Activated naive CD4-positive, alpha-beta T cell treated with anti-CD3 and anti-CD28 coated beads for 36 hours (primary cell): ENCODE measurements around the gene PSTK. TPM values are rescaled to one million over a fixed set of nuclear protein-coding genes. Genes with fewer than 3 reads are reported as not detected.

Experiments
- CTCF ChIA-PET: fragments of 350-600 bp; sonication (Branson Sonifier 250); formaldehyde crosslinking; loops from one replicate; lab custom pipeline; 2021; ENCODE audit warnings: antibody characterized with exemption; lab: Charles Lee
- DNase-seq: peaks from one replicate; pipeline ENCODE4 v3.0.0-alpha.2; 2020
- H3K27ac Mint-ChIP-seq: one replicate; pipeline ENCODE4 v1.8.0; 2021; ENCODE audit warnings: mild to moderate bottlenecking, mixed read lengths
- H3K27me3 Mint-ChIP-seq: one replicate; pipeline ENCODE4 v1.8.0; 2021; ENCODE audit warnings: low read depth, mixed read lengths
- H3K36me3 Mint-ChIP-seq: one replicate; pipeline ENCODE4 v1.8.0; 2021; ENCODE audit warnings: low read depth, mixed read lengths
- H3K4me1 Mint-ChIP-seq: one replicate; pipeline ENCODE4 v1.8.0; 2021; ENCODE audit warnings: low read depth, mixed read lengths
- H3K4me3 Mint-ChIP-seq: one replicate; pipeline ENCODE4 v1.8.0; 2021; ENCODE audit warnings: mild to moderate bottlenecking, moderate library complexity, mixed read lengths
- H3K9me3 Mint-ChIP-seq: one replicate; pipeline ENCODE4 v1.8.0; 2021; ENCODE audit warnings: mixed read lengths
- intact Hi-C: fragments of 100-400 bp; cut with micrococcal nuclease; formaldehyde crosslinking; loops from one replicate; pipeline ENCODE4 v1.15.1; 2023
- total RNA-seq, 2 experiments: library from RNA; stranded (reverse); gene quantifications; one replicate each; pipeline ENCODE4 v1.2.3, GENCODE V29; 2021

The PSTK gene, protein sequence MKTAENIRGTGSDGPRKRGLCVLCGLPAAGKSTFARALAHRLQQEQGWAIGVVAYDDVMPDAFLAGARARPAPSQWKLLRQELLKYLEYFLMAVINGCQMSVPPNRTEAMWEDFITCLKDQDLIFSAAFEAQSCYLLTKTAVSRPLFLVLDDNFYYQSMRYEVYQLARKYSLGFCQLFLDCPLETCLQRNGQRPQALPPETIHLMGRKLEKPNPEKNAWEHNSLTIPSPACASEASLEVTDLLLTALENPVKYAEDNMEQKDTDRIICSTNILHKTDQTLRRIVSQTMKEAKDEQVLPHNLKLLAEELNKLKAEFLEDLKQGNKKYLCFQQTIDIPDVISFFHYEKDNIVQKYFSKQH
- total RNA-seq = 1 to 10 TPM; 3.9 to 4.2 TPM

DNA sequence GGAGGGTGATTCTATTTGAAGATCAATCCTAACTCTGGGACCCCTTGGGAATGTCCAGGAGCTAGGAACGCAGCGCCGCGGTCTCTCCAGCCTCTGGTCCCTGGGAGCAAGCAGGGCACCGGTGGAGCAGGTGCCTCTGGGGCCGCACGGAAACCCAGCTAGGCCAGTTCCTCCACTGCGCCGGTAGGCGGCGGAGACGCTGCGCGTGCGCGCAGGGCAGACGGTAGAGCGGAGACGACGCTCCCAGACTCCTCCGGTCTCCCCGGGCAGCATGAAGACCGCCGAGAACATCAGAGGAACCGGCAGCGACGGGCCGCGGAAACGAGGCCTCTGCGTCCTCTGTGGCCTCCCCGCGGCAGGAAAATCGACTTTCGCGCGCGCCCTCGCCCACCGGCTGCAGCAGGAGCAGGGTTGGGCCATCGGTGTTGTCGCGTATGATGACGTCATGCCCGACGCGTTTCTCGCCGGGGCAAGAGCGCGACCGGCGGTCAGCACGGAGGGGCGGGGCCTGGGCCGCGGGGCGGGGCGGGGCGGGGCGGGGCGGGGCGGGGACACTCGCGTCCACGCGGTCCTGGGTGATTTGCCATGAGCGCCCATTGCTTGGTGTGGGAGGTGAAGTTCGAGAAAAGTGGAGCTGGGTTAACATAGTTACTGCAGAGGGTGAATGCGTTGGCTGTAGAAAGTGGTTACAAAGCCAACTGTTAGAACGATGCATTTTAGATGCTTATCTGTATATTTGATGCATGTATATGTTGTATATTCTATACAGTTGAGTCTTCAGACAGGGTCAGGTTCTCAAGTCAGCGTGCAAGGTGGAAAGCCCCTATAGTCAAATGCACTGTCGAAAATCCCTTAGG is at the start of gene PSTK:
Gene PSTK, plus strand, starts transcription at position 193 of the 857 bp plus-strand sequence. Its CDS starts 79 bp downstream, at position 272.
- Mint-ChIP-seq H3K4me3 (peak within 1 kb of the TSS; percentile 87), H3K27me3 (no peaks in the 10 kb centered on the region), H3K9me3 (no peaks in the 10 kb centered on the region), H3K27ac (peak within 1 kb of the TSS; percentile 92), H3K36me3 (peaks cover 5% of the 10 kb centered on the region), H3K4me1 (peaks cover 17% of the 10 kb centered on the region)
- CTCF ChIA-PET = interaction anchor here (0.7 to 1.8 kb wide), 7 partner anchors 10 to 170 kb away, joined by 3 to 9 read pairs (median 5); no protein-coding TSS in a partner anchor
- DNase-seq = peak; percentile 90
- intact Hi-C loops = loop anchor here (1.0 kb wide), 6 partner anchors 26 to 606 kb away; partner anchors contain the start of genes BUB3, C10orf88, FAM24B and IKZF5

DNA sequence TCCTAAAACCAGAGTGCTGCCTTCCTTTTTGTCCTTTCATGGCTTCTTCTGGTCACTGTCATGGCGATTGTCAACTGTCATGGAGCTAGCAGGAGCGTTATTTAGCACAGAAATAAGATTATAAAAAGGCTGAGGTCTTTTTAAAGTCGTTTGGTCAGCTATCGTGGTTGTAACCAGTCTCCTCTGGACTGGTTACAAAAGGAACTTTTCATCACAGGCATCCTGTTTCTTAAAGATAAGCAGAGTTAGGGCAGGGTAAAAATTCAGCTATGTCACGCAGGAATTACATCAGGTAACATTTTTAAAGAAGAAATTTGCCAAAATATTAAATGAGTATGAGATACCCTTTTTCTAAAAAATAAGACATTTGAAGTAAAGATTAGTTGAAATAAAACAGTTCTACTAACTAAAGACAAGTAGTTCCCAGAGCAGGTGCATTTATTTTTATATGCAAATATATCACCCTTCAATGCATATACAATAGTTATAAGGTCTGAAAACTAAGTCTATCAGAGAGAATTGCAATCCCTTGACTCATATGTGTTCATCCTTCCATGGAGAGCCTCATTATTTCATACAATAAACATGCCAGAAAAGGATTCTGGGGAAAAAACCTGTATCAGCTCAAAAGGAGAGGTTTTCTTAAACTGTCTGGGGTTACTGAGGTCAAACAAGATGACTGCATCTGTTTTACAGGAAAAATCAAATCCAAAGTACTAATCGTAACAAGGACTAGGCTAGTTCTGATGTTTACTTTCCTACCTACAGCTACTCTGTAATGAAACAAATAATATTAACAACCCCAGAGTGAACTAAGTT is 48.9 kb upstream of the PSTK start:
- Mint-ChIP-seq H3K9me3 (no peaks in the 10 kb centered on the region), H3K4me3 (no peak overlapping the region), H3K27ac (no peak overlapping the region), H3K27me3 (no peaks in the 10 kb centered on the region), H3K4me1 (no peaks in the 10 kb centered on the region), H3K36me3 (peaks cover 11% of the 10 kb centered on the region)
- CTCF ChIA-PET = interaction anchor here (0.6 to 0.7 kb wide), 2 partner anchors 14 to 716 kb away, joined by 3 read pairs; no protein-coding TSS in a partner anchor
- intact Hi-C loops = no loop called here
- no peak for DNase-seq

DNA sequence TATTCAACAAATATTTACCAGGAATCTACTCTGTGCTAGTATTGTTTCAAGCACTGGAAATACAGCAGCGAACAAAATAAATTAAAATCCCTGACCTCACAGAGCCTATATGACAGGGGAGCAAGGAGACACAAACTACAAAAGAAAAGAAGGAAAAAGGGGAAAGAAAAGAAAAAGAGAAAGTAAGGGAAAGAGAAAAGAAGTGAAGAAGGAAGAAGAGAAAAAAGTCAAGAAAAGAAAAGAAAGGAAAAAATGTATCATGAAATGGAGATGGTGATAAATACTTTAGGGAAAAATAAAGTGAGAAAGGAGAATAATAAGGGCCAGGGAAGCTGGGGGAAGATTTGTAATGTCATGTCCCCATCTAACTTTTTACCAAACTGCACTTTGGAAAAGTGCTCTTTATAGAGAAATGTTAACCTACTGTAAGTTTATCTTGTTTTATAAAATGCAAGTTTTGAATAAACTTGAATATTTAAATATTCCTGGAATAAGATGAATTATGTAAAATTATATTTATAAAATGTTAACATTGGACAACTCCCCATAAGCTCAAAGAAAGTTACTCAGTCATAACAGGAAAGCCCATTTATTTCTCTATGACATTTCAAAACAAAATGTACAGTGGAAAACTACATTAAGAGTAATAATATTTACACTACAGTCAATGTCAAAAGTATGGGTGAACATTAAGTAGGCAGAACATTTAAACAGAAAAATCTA is 40.9 kb upstream of the PSTK start:
- Mint-ChIP-seq H3K27me3 (no peaks in the 10 kb centered on the region), H3K9me3 (no peaks in the 10 kb centered on the region), H3K36me3 (peaks cover 38% of the 10 kb centered on the region), H3K27ac (no peak overlapping the region), H3K4me3 (no peak overlapping the region), H3K4me1 (peaks cover 5% of the 10 kb centered on the region)
- intact Hi-C loops = no loop called here
- CTCF ChIA-PET = no interaction called here
- DNase-seq = no peak

DNA sequence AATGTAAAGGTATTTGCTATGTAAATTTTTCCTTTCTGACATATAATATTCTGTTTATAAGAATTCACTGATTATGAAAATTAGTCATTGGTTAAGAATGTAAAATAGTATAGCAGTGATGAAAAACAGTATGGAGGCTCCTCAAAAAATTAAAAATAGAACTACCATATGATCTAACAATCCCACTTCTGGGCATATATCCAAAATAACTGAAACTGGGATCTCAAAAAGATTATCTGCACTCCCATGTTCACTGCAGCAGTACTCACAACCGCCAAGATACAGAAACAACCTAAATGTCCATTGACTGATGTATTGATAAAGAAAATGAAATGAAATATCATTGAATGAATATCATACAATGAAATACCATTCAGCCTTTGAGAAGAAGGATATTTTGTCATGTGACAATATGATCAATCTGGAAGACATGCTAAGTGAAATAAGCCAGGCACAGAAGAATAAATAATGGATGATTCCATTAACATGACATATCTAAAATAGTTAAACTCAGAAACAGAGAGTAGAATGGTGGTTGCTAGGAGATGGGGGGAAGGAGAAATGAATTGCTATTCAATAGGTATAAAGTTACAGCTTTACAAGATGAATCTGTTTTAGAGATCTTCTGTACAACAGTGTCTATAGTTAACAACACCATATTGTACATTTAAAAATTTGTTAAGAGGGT is 40.2 kb upstream of the PSTK start:
- peaks cover 5% of the 10 kb centered on the region for H3K4me1 Mint-ChIP-seq
- peaks cover 35% of the 10 kb centered on the region for H3K36me3 Mint-ChIP-seq
- no peaks in the 10 kb centered on the region for H3K27me3 Mint-ChIP-seq
- CTCF ChIA-PET = interaction anchor here (0.6 kb wide), 1 partner anchor 50 kb away, joined by 3 read pairs; no protein-coding TSS in a partner anchor
- intact Hi-C loops = no loop called here
- no peak for DNase-seq
- no peak overlapping the region for H3K4me3 Mint-ChIP-seq
- H3K27ac Mint-ChIP-seq = no peak overlapping the region
- no peaks in the 10 kb centered on the region for H3K9me3 Mint-ChIP-seq

DNA sequence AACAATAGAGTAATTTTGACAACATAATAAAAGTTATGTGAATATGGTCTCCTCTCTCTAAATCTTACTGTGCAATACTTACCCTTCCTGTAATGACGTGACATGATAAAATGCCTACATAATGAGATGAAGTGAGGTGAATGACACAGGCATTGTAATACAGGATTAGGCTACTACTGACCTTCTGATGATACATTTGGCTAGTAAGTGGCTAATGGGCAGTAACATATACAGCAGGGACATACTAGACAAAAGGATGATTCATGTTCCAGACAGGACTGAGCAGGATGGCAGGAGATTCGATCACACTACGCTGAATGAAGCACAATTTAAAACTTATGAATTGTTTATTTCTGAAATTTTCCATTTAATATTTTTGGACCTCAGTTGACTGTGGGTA is 30.9 kb upstream of the PSTK start:
- H3K36me3 Mint-ChIP-seq = peaks cover 32% of the 10 kb centered on the region

DNA sequence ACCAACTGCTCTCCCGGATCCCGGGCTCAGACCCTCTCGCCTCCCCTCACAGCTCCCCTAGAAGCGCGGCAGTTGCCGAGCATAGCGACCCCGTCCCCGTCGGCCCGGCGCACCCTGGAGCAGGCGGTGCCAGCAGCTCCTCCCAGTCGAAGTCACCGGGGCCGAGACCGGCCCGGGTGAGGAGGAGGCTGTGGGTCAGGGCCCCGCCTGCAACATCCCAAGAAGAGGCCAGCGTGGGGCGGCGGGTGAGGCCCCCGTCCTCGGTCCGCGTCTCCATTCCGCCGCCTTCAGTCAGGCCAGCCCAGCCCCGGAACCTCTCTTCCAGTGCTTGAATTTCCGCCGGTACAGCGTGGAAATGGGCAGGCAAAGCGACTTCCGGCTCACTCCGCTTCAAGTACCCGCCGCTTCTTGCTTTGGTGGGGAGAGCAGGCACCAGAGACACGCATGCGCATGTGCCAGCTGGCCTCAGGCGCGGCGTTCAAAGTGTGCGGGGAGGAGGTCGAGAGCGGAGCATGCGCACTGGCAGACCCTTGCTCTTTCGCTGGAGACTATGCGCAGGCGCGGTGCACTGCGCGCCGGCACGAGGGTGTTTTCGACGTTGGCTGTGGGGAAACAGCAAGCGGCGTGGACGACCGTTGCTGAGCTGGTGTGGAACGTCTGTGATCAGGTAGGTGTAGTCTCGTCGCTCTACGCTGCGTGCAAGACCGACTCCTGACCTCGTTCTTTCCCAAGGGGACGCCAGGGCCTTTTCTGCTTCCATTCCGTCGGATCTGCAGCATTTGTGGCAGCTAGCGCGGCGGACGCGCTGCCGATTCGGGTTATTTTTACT is 26.1 kb upstream of the PSTK start, which contains the start of gene C10orf88:
Gene C10orf88, minus strand, starts transcription at position 326 of the 829 bp plus-strand sequence. Its CDS starts 49 bp downstream, at position 277.
- peaks cover 11% of the 10 kb centered on the region for H3K36me3 Mint-ChIP-seq
- peaks cover 28% of the 10 kb centered on the region for H3K4me1 Mint-ChIP-seq

More for the DNA sequence above, 30.9 kb upstream of the PSTK start:
- H3K4me1 Mint-ChIP-seq = peaks cover 26% of the 10 kb centered on the region
- no peak overlapping the region for H3K27ac Mint-ChIP-seq
- no peak for DNase-seq
- H3K4me3 Mint-ChIP-seq = no peak overlapping the region
- intact Hi-C loops = no loop called here
- H3K9me3 Mint-ChIP-seq = no peaks in the 10 kb centered on the region
- CTCF ChIA-PET = no interaction called here
- H3K27me3 Mint-ChIP-seq = no peaks in the 10 kb centered on the region

DNA sequence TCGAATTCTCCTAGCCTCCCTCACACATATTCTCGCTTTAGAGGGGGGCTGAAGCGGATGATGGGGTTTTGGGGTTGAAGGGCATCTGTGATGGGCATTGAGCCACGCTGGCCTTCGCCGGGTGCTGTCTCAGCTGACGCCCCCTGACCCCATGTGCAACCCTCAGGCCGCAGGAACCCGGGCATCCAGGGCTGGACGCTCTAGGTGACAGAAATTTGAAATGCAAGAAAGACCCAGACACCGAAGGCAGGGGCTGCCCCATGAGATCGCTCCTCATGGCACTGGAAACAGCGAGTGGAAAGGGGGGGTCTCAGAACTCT is 25.5 kb upstream of the PSTK start:
- H3K27me3 Mint-ChIP-seq = no peaks in the 10 kb centered on the region
- intact Hi-C loops = loop anchor here (1.0 to 10.0 kb wide), 7 partner anchors 26 to 1027 kb away; partner anchors contain the start of genes ATE1, BUB3, FAM24B and HMX3
- H3K4me1 Mint-ChIP-seq = peaks cover 28% of the 10 kb centered on the region
- DNase-seq = no peak
- H3K27ac Mint-ChIP-seq = no peak overlapping the region
- H3K36me3 Mint-ChIP-seq = peaks cover 8% of the 10 kb centered on the region
- peak overlapping the region; percentile 81 for H3K4me3 Mint-ChIP-seq
- CTCF ChIA-PET = no interaction called here
- no peaks in the 10 kb centered on the region for H3K9me3 Mint-ChIP-seq

More for the DNA sequence above, 26.1 kb upstream of the PSTK start, which contains the start of gene C10orf88:
- Mint-ChIP-seq H3K4me3 (peak within 1 kb of the TSS; percentile 81), H3K27me3 (no peaks in the 10 kb centered on the region), H3K9me3 (no peaks in the 10 kb centered on the region), H3K27ac (peak within 1 kb of the TSS; percentile 82)
- intact Hi-C loops = loop anchor here (1.0 to 10.0 kb wide), 7 partner anchors 26 to 1027 kb away; partner anchors contain the start of genes ATE1, BUB3, FAM24B and HMX3
- CTCF ChIA-PET = no interaction called here
- peak; percentile 97 for DNase-seq

DNA sequence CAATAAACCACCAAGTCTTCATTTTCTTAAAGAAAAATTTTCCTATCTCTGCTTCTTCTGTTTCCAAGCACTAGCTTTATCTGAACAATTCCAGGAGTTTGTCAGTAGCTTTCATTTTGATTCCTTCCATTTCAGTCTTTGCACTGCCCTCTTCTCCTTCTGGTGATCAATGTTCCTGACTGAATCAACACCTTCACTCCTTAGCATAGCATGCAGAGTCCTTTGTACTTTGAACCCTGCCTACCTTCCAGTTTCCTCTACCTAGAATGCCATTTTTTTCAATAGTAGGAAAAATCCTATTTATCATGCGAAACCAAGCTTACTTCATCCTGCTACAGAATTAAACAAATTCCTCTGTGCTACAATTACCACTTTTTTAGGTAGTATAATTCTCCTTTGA is 24.3 kb upstream of the PSTK start:
- no peak overlapping the region for H3K27ac Mint-ChIP-seq
- no peak for DNase-seq
- no peak overlapping the region for H3K4me3 Mint-ChIP-seq
- peaks cover 25% of the 10 kb centered on the region for H3K4me1 Mint-ChIP-seq
- H3K36me3 Mint-ChIP-seq = peaks cover 5% of the 10 kb centered on the region
- H3K9me3 Mint-ChIP-seq = no peaks in the 10 kb centered on the region
- CTCF ChIA-PET = interaction anchor here (0.9 kb wide), 1 partner anchor 11 kb away, joined by 3 read pairs; no protein-coding TSS in a partner anchor
- intact Hi-C loops = loop anchor here (10.0 kb wide), 1 partner anchor 581 kb away; the partner anchor contains the start of gene PLEKHA1
- no peaks in the 10 kb centered on the region for H3K27me3 Mint-ChIP-seq

DNA sequence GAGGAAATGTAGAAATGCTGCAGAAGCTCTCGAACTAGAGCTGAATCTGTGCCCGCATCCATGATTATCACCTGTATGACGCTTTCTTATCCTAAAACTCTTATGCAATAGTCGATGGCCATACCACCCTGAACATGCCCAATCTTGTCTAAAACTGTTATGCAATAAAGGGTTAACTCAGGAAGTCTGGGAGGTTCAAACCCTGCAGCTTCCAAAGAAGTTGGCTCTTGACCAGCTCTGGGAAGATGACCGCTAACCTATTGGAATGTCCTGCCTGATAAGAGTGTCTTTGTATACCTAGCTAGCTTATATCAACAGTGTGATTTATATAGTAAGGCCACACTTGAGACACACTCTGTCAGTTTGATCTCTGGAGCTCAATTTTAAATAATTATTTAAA is 22.7 kb upstream of the PSTK start:
- intact Hi-C loops = loop anchor here (10.0 kb wide), 1 partner anchor 583 kb away; the partner anchor contains the start of gene PLEKHA1
- H3K36me3 Mint-ChIP-seq = peaks cover 4% of the 10 kb centered on the region
- peaks cover 4% of the 10 kb centered on the region for H3K27me3 Mint-ChIP-seq
- peaks cover 18% of the 10 kb centered on the region for H3K4me1 Mint-ChIP-seq
- H3K9me3 Mint-ChIP-seq = no peaks in the 10 kb centered on the region
- no peak overlapping the region for H3K4me3 Mint-ChIP-seq
- no peak for DNase-seq
- no peak overlapping the region for H3K27ac Mint-ChIP-seq
- CTCF ChIA-PET = interaction anchor here (0.7 to 0.9 kb wide), 2 partner anchors 65 to 290 kb away, joined by 3 read pairs; no protein-coding TSS in a partner anchor

DNA sequence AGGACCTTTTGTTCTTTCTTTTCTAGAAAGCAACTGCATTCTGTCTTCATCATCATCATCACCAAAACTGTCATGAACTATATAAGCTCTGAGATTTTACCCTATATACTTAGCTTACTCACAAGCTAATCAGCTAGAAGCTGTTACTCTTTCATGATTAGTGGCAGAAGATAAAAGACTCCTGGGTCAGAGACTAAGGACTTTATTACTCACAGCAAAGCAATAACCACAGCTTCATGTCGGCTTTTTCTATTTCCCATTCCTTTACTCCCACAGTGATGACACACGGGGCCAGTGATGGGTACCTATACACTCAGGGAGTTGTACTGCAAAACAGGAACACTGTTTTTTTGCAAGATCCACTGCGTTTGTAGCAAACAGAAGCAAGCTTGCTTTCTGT is 17.8 kb upstream of the PSTK start:
- Mint-ChIP-seq H3K27me3 (peaks cover 9% of the 10 kb centered on the region), H3K9me3 (peaks cover 21% of the 10 kb centered on the region), H3K27ac (no peak overlapping the region), H3K4me1 (no peaks in the 10 kb centered on the region), H3K36me3 (peaks cover 9% of the 10 kb centered on the region), H3K4me3 (no peak overlapping the region)
- intact Hi-C loops = no loop called here
- CTCF ChIA-PET = interaction anchor here (0.6 kb wide), 1 partner anchor 1323 kb away, joined by 3 read pairs; no protein-coding TSS in a partner anchor
- DNase-seq = no peak
